Measurements from ENCODE around the gene PTH2.
"Not testable (repeated sequence)": the region's sequence is repeated elsewhere in the genome, so short reads cannot be mapped to it uniquely, and the experiment has no call there.

PTH2 gene

DNA sequence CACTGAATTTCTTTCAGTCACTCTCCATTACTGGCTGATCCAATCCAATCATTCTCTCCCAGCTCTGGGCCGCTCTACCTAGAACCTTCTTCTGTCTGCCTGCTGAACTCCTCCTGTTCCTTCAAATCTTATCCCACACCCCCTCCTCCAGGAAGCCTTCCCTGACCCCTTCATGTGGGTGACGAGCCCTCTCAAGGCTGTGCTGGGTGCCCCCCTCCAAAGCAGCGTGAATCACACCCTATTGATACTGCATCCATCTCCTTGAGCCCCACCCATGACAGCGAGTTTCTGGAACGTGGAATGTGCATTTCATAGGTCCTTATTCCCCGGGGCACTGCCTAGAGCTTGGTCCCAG, 25.2 kb upstream of the PTH2 start:
- Histone ChIP-seq H3K27ac (ENCODE audit: insufficient read depth, low read length, poor library complexity, severe bottlenecking) (no peak overlapping the region), H3K4me3 (ENCODE audit: insufficient read depth, low read depth, low read length, poor library complexity, severe bottlenecking) (no peak overlapping the region), H3K27me3 (replicated peaks; ENCODE audit: control insufficient read depth, insufficient read depth, low read length, poor library complexity, severe bottlenecking) (no peaks in the 10 kb centered on the region), H3K9me3 (ENCODE audit: control insufficient read depth, low read length) (no peaks in the 10 kb centered on the region), H3K36me3 (ENCODE audit: control insufficient read depth, insufficient read depth, low read length) (peaks cover 15% of the 10 kb centered on the region), H3K4me1 (ENCODE audit: control insufficient read depth, insufficient read depth, low read length, poor library complexity, severe bottlenecking) (peaks cover 9% of the 10 kb centered on the region)
- no peak for DNase-seq

DNA sequence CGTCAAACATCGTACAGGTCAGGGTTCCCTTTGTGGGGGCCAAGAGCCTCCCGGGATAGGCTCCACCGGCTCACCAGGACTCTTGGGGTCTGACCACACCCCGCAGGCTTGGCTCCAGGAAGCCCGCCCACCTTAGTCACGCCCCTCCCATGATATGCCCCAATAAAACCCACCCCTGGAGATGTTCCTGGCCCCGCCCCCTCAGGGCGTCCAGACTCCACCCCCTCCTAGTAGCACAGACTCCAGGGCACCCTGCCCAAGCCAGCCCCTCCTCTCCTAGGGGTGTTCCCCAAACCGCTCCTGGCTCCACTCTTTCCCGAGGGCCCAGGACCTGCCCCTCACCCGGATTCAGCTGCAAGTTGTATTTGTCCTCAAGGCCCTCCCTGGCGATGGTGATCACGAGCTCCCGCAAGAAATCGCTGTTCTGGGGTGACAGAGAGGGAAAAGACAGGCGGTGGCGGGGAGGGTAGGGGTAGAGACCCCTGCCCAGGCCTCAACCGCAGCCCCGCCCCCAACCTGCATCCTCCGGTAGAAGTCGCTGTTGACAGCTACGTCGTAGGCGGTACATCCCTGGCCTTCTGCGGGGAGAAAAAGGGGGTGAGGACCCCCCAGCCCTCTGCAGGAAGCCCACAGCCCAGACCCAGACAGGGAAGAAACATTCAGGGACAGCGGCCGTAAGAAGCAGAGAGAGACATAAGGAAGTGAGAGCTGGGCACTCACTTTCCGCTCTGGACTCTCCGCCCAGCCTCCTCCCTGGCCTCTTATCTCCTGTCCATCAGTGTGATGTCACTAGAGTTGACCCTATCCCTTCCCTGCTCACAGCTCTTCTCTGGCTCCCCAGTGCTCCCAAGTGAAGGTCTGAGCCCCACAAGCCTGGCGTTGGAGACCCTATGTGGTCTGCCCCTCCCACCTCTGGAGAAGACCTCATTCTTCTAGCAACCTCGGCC, 24.5 kb upstream of the PTH2 start:
- no peaks in the 10 kb centered on the region for H3K27me3 ChIP-seq (replicated peaks; ENCODE audit: control insufficient read depth, insufficient read depth, low read length, poor library complexity, severe bottlenecking)
- no peak for DNase-seq
- peaks cover 15% of the 10 kb centered on the region for H3K36me3 ChIP-seq (ENCODE audit: control insufficient read depth, insufficient read depth, low read length)
- no peak overlapping the region for H3K4me3 ChIP-seq (ENCODE audit: insufficient read depth, low read depth, low read length, poor library complexity, severe bottlenecking)
- H3K9me3 ChIP-seq (ENCODE audit: control insufficient read depth, low read length) = no peaks in the 10 kb centered on the region
- peaks cover 15% of the 10 kb centered on the region for H3K4me1 ChIP-seq (ENCODE audit: control insufficient read depth, insufficient read depth, low read length, poor library complexity, severe bottlenecking)
- no peak overlapping the region for H3K27ac ChIP-seq (ENCODE audit: insufficient read depth, low read length, poor library complexity, severe bottlenecking)

DNA sequence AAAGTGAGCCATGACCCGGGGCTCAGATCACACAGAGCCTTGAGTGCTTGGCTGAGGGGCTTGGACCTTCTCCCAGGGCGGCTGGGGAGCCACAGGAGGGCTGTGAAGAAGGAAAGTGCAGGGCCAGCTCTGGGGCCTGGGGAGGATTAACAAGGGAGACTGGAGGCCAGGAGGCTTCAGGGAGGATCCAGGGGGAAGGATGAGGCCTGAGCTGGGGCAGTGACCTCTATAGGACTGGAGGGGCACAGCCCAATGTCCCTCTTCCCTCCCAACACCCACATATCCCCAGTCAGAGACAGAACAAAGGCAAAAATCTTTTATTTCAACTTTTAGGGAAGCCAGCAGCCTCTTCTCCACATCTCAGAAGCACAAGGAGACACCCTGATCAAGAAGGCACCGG, 22.8 kb upstream of the PTH2 start:
- Histone ChIP-seq H3K9me3 (ENCODE audit: control insufficient read depth, low read length) (no peaks in the 10 kb centered on the region), H3K4me3 (ENCODE audit: insufficient read depth, low read depth, low read length, poor library complexity, severe bottlenecking) (no peak overlapping the region), H3K27ac (ENCODE audit: insufficient read depth, low read length, poor library complexity, severe bottlenecking) (no peak overlapping the region), H3K36me3 (ENCODE audit: control insufficient read depth, insufficient read depth, low read length) (peaks cover 15% of the 10 kb centered on the region), H3K27me3 (replicated peaks; ENCODE audit: control insufficient read depth, insufficient read depth, low read length, poor library complexity, severe bottlenecking) (peaks cover 14% of the 10 kb centered on the region), H3K4me1 (ENCODE audit: control insufficient read depth, insufficient read depth, low read length, poor library complexity, severe bottlenecking) (peaks cover 24% of the 10 kb centered on the region)
- DNase-seq = no peak

DNA sequence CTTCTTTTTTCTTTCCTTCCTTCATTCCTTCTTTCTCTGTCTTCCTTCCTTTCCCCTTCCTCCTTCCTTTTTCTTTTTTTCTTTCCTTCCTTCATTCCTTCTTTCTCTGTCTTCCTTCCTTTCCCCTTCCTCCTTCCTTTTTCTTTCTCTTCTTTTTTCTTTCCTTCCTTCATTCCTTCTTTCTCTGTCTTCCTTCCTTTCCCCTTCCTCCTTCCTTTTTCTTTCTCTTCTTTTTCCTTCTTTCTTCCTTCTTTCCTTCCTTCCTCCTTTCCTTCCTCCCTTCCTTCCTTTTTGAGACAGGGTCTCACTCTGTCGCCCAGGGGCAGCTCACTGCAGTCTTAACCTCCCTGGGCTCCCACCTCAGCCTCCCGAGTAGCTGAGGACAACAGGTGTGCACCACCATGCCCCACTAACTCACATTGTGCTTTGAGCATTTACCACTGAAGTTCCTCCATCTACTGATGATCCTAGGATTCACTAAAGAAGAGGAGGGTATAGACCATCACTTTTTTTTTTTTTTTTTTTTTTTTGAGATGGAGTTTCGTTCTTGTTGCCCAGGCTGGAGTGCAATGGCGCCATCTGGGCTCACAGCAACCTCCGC, 21.0 kb upstream of the PTH2 start:
- not testable (repeated sequence) for H3K27ac ChIP-seq (ENCODE audit: insufficient read depth, low read length, poor library complexity, severe bottlenecking); H3K9me3 ChIP-seq (ENCODE audit: control insufficient read depth, low read length); H3K4me3 ChIP-seq (ENCODE audit: insufficient read depth, low read depth, low read length, poor library complexity, severe bottlenecking); DNase-seq
- H3K4me1 ChIP-seq (ENCODE audit: control insufficient read depth, insufficient read depth, low read length, poor library complexity, severe bottlenecking) = peaks cover 19% of the 10 kb centered on the region
- peaks cover 13% of the 10 kb centered on the region for H3K36me3 ChIP-seq (ENCODE audit: control insufficient read depth, insufficient read depth, low read length)
- peaks cover 32% of the 10 kb centered on the region for H3K27me3 ChIP-seq (replicated peaks; ENCODE audit: control insufficient read depth, insufficient read depth, low read length, poor library complexity, severe bottlenecking)

DNA sequence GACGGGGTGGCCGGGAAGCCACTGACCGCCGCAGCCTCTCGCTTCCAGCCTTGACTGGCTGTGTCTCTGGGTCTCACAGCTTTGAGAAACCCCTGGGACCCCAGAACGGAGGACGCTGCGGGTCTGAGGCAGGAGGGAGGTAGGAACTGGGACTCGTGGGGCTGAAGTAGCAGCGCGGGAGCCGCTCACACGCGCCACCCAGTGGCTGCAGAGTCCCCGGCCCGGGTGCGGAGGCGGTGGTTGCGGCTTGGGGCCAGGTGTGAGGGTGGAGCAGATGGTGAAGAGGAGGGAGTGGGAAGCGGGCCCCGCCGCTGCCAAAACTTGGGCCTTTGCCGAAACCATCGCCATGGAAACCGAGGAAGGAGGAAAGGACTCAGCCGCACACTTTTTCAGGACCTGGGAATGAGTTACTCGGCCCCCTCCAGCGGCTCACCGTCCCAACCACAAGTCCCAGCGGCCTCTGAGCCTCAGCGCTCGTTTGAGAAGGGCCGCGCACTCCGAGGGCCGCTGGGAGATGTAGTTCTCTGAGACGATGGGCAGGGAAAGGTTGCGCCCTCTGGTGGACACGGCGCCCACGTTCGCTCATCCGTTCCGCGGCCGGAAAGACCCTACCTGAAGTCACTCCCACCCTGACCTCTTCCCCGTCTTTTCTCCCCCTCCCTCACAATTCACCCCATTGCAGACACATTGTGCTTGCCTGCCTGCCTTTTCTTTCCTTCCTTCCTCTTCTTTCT, 20.3 kb upstream of the PTH2 start:
- H3K27ac ChIP-seq (ENCODE audit: insufficient read depth, low read length, poor library complexity, severe bottlenecking) = peak overlapping the region; percentile 51

DNA sequence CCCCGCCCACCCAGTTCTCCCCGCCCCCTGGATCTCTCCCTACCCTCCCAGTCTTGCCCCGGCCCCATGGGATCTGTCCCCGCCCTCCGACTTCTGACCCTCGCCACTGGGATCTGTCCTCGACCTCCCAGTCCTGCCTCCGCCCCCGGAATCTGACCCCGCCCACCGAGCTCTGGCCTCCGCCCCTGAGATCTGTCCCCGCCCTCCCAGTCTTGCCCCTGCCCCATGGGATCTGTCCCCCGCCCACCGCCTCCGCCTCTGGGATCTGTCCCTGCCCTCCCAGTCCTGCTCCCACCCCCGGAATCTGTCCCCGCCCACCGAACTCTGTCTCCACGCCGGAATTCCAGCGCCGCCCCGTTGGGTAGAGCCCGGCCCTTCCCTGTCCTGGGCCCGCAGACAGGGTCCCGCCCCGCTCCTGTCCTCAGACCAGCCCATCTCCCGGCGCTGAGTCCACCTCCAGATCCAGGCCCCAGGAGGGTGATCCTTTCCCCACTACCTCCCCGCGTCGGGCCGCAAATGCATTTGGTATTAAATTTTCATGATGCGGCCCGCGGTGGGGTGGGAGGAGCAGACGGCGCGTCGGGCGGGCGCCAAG, 19.6 kb upstream of the PTH2 start:
- Histone ChIP-seq H3K36me3 (ENCODE audit: control insufficient read depth, insufficient read depth, low read length) (peaks cover 10% of the 10 kb centered on the region), H3K4me1 (ENCODE audit: control insufficient read depth, insufficient read depth, low read length, poor library complexity, severe bottlenecking) (peaks cover 19% of the 10 kb centered on the region), H3K27ac (ENCODE audit: insufficient read depth, low read length, poor library complexity, severe bottlenecking) (no peak overlapping the region), H3K4me3 (ENCODE audit: insufficient read depth, low read depth, low read length, poor library complexity, severe bottlenecking) (peak overlapping the region; percentile 60), H3K27me3 (replicated peaks; ENCODE audit: control insufficient read depth, insufficient read depth, low read length, poor library complexity, severe bottlenecking) (peaks cover 45% of the 10 kb centered on the region), H3K9me3 (ENCODE audit: control insufficient read depth, low read length) (no peaks in the 10 kb centered on the region)
- peak; percentile 22 to 53 (median 29) for DNase-seq

More for the DNA sequence above, 20.3 kb upstream of the PTH2 start:
- H3K27me3 ChIP-seq (replicated peaks; ENCODE audit: control insufficient read depth, insufficient read depth, low read length, poor library complexity, severe bottlenecking) = peaks cover 39% of the 10 kb centered on the region
- DNase-seq = peak; percentile 82 to 88 (median 83)
- peaks cover 19% of the 10 kb centered on the region for H3K4me1 ChIP-seq (ENCODE audit: control insufficient read depth, insufficient read depth, low read length, poor library complexity, severe bottlenecking)
- H3K36me3 ChIP-seq (ENCODE audit: control insufficient read depth, insufficient read depth, low read length) = peaks cover 10% of the 10 kb centered on the region
- peak overlapping the region; percentile 60 for H3K4me3 ChIP-seq (ENCODE audit: insufficient read depth, low read depth, low read length, poor library complexity, severe bottlenecking)
- H3K9me3 ChIP-seq (ENCODE audit: control insufficient read depth, low read length) = no peaks in the 10 kb centered on the region

DNA sequence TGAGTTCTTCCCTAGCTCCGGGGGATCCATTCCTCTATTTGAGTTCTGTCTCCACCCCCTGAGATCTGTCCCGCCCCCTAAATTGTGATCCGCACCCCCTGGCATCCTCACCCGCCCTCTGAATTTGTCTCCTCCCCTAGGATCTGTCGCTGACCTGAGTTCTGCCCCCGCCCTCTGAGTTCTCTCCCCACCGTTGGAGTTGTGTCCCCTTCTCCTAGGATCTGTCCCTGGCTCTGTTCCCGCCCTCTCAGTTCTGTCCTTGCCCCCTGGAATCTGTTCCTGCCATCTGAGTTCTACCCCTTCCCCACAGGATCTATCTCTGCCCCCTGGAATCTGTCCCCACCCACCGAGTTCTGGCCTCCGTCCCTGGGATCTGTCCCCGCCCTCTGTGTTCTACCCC, 19.1 kb upstream of the PTH2 start:
- Histone ChIP-seq H3K27me3 (replicated peaks; ENCODE audit: control insufficient read depth, insufficient read depth, low read length, poor library complexity, severe bottlenecking) (peaks cover 45% of the 10 kb centered on the region), H3K4me3 (ENCODE audit: insufficient read depth, low read depth, low read length, poor library complexity, severe bottlenecking) (no peak overlapping the region)
- DNase-seq = no peak

DNA sequence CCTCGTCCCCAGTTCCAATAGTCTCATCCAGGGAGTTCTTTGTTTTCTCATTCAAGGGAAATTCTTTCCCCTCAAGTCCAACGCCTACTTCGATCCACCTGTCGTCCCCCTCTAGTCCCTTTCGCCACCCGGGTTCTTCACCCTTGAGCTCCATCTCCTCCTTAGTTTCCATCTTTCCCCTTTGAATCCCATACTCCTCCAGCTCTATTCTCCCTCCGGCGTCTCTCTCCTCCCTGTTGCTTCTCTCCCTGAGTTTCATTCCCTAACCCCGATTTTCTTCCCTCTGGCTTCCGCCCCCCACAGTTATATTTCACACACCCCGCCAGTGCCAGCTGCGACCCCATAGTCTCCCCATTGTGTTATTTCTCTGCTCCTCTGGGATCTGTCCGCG, 18.7 kb upstream of the PTH2 start:
- H3K36me3 ChIP-seq (ENCODE audit: control insufficient read depth, insufficient read depth, low read length) = peaks cover 3% of the 10 kb centered on the region
- peaks cover 19% of the 10 kb centered on the region for H3K4me1 ChIP-seq (ENCODE audit: control insufficient read depth, insufficient read depth, low read length, poor library complexity, severe bottlenecking)
- DNase-seq = no peak
- H3K4me3 ChIP-seq (ENCODE audit: insufficient read depth, low read depth, low read length, poor library complexity, severe bottlenecking) = no peak overlapping the region
- no peaks in the 10 kb centered on the region for H3K9me3 ChIP-seq (ENCODE audit: control insufficient read depth, low read length)
- peaks cover 46% of the 10 kb centered on the region for H3K27me3 ChIP-seq (replicated peaks; ENCODE audit: control insufficient read depth, insufficient read depth, low read length, poor library complexity, severe bottlenecking)
- H3K27ac ChIP-seq (ENCODE audit: insufficient read depth, low read length, poor library complexity, severe bottlenecking) = no peak overlapping the region

More for the DNA sequence above, 19.1 kb upstream of the PTH2 start:
- Histone ChIP-seq H3K27ac (ENCODE audit: insufficient read depth, low read length, poor library complexity, severe bottlenecking) (no peak overlapping the region), H3K4me1 (ENCODE audit: control insufficient read depth, insufficient read depth, low read length, poor library complexity, severe bottlenecking) (peaks cover 19% of the 10 kb centered on the region), H3K9me3 (ENCODE audit: control insufficient read depth, low read length) (no peaks in the 10 kb centered on the region), H3K36me3 (ENCODE audit: control insufficient read depth, insufficient read depth, low read length) (peaks cover 7% of the 10 kb centered on the region)

DNA sequence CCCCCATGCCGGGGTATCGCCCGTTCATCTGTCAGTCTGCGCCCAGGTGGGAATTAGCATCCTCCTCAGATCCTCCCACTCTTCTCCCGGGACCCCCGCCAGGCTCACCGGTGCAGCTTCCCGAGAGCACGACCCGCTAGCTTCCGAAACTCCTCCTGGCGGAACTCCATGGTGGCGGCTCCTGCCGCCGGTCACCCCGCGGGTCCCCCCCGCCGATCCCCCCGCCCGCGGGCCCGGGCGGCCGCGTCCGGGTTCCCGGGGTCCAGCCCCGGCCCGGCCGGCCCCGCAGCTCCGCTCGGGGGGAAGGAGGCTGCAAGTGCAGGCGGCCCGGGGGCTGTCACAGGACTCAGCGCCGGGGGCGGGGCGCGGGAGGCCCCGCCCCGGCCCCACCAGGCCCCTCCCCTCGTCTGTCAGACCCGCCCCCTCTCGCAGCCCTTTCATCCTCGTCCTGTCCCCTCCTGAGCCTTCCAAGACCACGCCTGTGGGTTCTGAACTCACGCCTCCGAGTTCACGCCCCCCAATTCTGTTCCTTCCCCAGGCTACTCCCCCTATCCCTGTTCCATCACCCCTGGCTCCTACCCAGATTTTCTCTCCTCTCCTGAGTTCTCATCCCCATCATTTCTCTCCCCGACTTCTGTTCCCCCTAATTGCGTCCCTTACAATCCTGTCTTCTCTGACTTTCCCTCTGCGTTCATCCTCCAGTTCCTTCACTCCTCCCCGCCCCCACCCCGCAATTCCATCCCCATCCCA, 18.1 kb upstream of the PTH2 start, which contains the start of gene SLC17A7:
SLC17A7 (minus strand) TSS at position 318 of the 750 bp plus-strand sequence; CDS start at position 170, 148 bp downstream.
- H3K27me3 ChIP-seq (replicated peaks; ENCODE audit: control insufficient read depth, insufficient read depth, low read length, poor library complexity, severe bottlenecking) = peaks cover 52% of the 10 kb centered on the region
- H3K36me3 ChIP-seq (ENCODE audit: control insufficient read depth, insufficient read depth, low read length) = no peaks in the 10 kb centered on the region
- DNase-seq = peak; percentile 21 to 44 (median 31)
- no peak within 1 kb of the TSS for H3K27ac ChIP-seq (ENCODE audit: insufficient read depth, low read length, poor library complexity, severe bottlenecking)
- no peaks in the 10 kb centered on the region for H3K9me3 ChIP-seq (ENCODE audit: control insufficient read depth, low read length)
- no peak within 1 kb of the TSS for H3K4me3 ChIP-seq (ENCODE audit: insufficient read depth, low read depth, low read length, poor library complexity, severe bottlenecking)
- H3K4me1 ChIP-seq (ENCODE audit: control insufficient read depth, insufficient read depth, low read length, poor library complexity, severe bottlenecking) = peaks cover 22% of the 10 kb centered on the region
